H1 (cell line): Measurements from ENCODE around the gene CD72. TPM values are rescaled to one million over a fixed set of nuclear protein-coding genes. Genes with fewer than 3 reads are reported as not detected.

Experiments
- ASH2L ChIP-seq: fragments of 200-600, 300-600 bp; sonication (generic); IDR thresholded peaks from one replicate; pipeline ENCODE4 v1.7.1; 2017; ENCODE audit warnings: low read length
- BACH1 ChIP-seq: IDR thresholded peaks from 2 replicates; pipeline ENCODE4 v1.6.1; 2012; ENCODE audit warnings: low read length, improper control_type of control experiment
- BCL11A ChIP-seq, 2 experiments: IDR thresholded peaks; one replicate each; pipeline ENCODE4 v1.6.1; 2011; ENCODE audit warnings: low read depth in 2 of 2, low read length in 2 of 2, mild to moderate bottlenecking in 2 of 2
- CBX8 ChIP-seq: fragments of 300-800, 300-1000 bp; sonication (generic); IDR thresholded peaks from 2 replicates; pipeline ENCODE4 v1.7.1; 2016; ENCODE audit warnings: low read depth, low read length, borderline replicate concordance
- CHD1 ChIP-seq: IDR thresholded peaks from 2 replicates; pipeline ENCODE4 v1.6.1; 2012; ENCODE audit warnings: low read depth, low read length, improper control_type of control experiment
- CTBP2 ChIP-seq: IDR thresholded peaks from 2 replicates; pipeline ENCODE4 v1.7.0; 2011; ENCODE audit warnings: borderline replicate concordance, mild to moderate bottlenecking, moderate library complexity, mixed read lengths, low read length; ENCODE audit not compliant: insufficient read depth, insufficient read length
- E2F6 ChIP-seq: IDR thresholded peaks from 2 replicates; pipeline ENCODE4 v1.6.1; 2012; ENCODE audit warnings: inconsistent platforms
- GTF2F1 ChIP-seq: IDR thresholded peaks from 2 replicates; pipeline ENCODE4 v1.6.1; 2012; ENCODE audit warnings: low read depth, low read length, improper control_type of control experiment, borderline replicate concordance
- JUND ChIP-seq: IDR thresholded peaks from 2 replicates; pipeline ENCODE4 v1.6.1; 2011; ENCODE audit warnings: mild to moderate bottlenecking, improper control_type of control experiment, low read length
- MAX ChIP-seq: IDR thresholded peaks from 2 replicates; pipeline ENCODE4 v1.6.1; 2012; ENCODE audit warnings: inconsistent platforms
- NANOG ChIP-seq: IDR thresholded peaks from 2 replicates; pipeline ENCODE4 v1.6.1; 2011; ENCODE audit warnings: low read length, low read depth, mild to moderate bottlenecking, inconsistent platforms; ENCODE audit not compliant: insufficient read depth, poor library complexity, severe bottlenecking
- NRF1 ChIP-seq: IDR thresholded peaks from 2 replicates; pipeline ENCODE4 v1.6.1; 2011; ENCODE audit warnings: mild to moderate bottlenecking, low read depth, low read length, improper control_type of control experiment
- POLR2A ChIP-seq, 2 experiments: IDR thresholded peaks; 1 replicate in 1 of 2; 2 replicates in 1 of 2; pipeline ENCODE4 v1.6.1; 2011; ENCODE audit warnings: low read depth in 2 of 2, low read length in 2 of 2, mild to moderate bottlenecking in 2 of 2; ENCODE audit errors: control extremely low read depth in 1 of 2
- POU5F1 ChIP-seq: IDR thresholded peaks from 2 replicates; pipeline ENCODE4 v1.6.1; 2011; ENCODE audit warnings: low read depth, mild to moderate bottlenecking, low read length, moderate library complexity
- RAD21 ChIP-seq, 2 experiments: IDR thresholded peaks in 1 of 2; conservative IDR thresholded peaks in 1 of 2; 2 replicates each; pipeline ENCODE4 v1.6.1; 2011; ENCODE audit warnings: low read depth in 2 of 2, low read length in 2 of 2, improper control_type of control experiment in 1 of 2, inconsistent platforms in 1 of 2, mild to moderate bottlenecking in 1 of 2, moderate library complexity in 1 of 2
- RBBP5 ChIP-seq: IDR thresholded peaks from 2 replicates; pipeline ENCODE4 v1.7.1; 2012; ENCODE audit warnings: low read depth, mild to moderate bottlenecking, inconsistent platforms, low read length, moderate library complexity, borderline replicate concordance
- RNF2 ChIP-seq: fragments of 200-900, 300-1000 bp; sonication (generic); IDR thresholded peaks from 2 replicates; pipeline ENCODE4 v1.7.1; 2016; ENCODE audit warnings: borderline replicate concordance, low read depth, mild to moderate bottlenecking, antibody characterized with exemption, low read length; ENCODE audit not compliant: poor library complexity, severe bottlenecking; ENCODE audit errors: missing control alignments
- SIN3A ChIP-seq, 2 experiments: IDR thresholded peaks in 1 of 2; conservative IDR thresholded peaks in 1 of 2; 2 replicates each; pipeline ENCODE4 v1.6.1; 2011 to 2012; ENCODE audit warnings: low read length in 2 of 2, improper control_type of control experiment in 1 of 2, low read depth in 1 of 2, mild to moderate bottlenecking in 1 of 2
- SP1 ChIP-seq: IDR thresholded peaks from 2 replicates; pipeline ENCODE4 v1.6.1; 2011; ENCODE audit warnings: low read depth, low read length
- SP2 ChIP-seq: IDR thresholded peaks from 2 replicates; pipeline ENCODE4 v1.6.1; 2012; ENCODE audit warnings: mild to moderate bottlenecking, low read length, inconsistent platforms
- TEAD4 ChIP-seq: IDR thresholded peaks from 2 replicates; pipeline ENCODE4 v1.6.1; 2012; ENCODE audit warnings: low read depth, low read length, inconsistent platforms, mixed read lengths
- polyA plus RNA-seq, 7 experiments: library from polyadenylated mRNA; depleted of rRNA in 3 of 7; stranded (reverse) in 5 of 7; unstranded in 2 of 7; fragments of >200 nt in 5 of 7; fragments of 200-250 nt in 2 of 7; gene quantifications; 1 replicate in 5 of 7; 2 replicates in 1 of 7; 4 replicates in 1 of 7; pipeline versions ENCODE4 v1.2.1 to v1.2.3, GENCODE V29; 2011 to 2013; ENCODE audit warnings: missing spikeins in 2 of 7, mixed read lengths in 2 of 7
- total RNA-seq: library from RNA; stranded (reverse); fragmentation: NEBNext Ultra II Directional; extraction: Animal tissue kit (Norgen Biotek cat#: 25700); gene quantifications from 2 replicates; pipeline ENCODE4 v1.2.1, GENCODE V29; 2021

The CD72 gene
- total and polyA plus RNA-seq, 2 of the 8 experiments (the other 6 are each of a cell fraction or from before 2014, with no cell fraction given): 4.0 to 4.5 TPM

- TF ChIP-seq SP1 (peak; percentile 43; the same call in 1 of the 2 replicates), GTF2F1 (0 out of 2 replicates have a peak, but pooled peaks have one; percentile 37), POU5F1 (no peak), POLR2A (IDR thresholded peaks at IDR 0.05; ENCODE audit: control extremely low read depth in 1 of 2, low read depth in 2 of 2, low read length in 2 of 2) (peak in 1 of 2 experiments; percentile 60; a peak in 2 of 3 replicates), CTBP2 (no peak), JUND (no peak; the same call in 1 of the 2 replicates), ASH2L (peak; percentile 37), RNF2 (no peak), BCL11A (IDR thresholded peaks at IDR 0.05; ENCODE audit: low read depth in 2 of 2, low read length in 2 of 2) (no peak), TEAD4 (no peak), E2F6 (peak; percentile 87), CHD1 (no peak), SP2 (no peak), NRF1 (peak; percentile 67), SIN3A (conservative IDR thresholded peaks at IDR 0.05 in 1 of 2, IDR thresholded peaks at IDR 0.05 in 1 of 2; ENCODE audit: low read depth in 1 of 2, low read length in 2 of 2) (peak in 1 of 2 experiments; percentile 43; a peak in 1 of 4 replicates), BACH1 (peak; percentile 60), RBBP5 (peak; percentile 34; the same call in 1 of the 2 replicates), NANOG (peak; percentile 39), MAX (peak; percentile 83), RAD21 (IDR thresholded peaks at IDR 0.05 in 1 of 2, conservative IDR thresholded peaks at IDR 0.05 in 1 of 2; ENCODE audit: low read depth in 2 of 2, low read length in 2 of 2) (peak; percentile 55 to 70), CBX8 (no peak)
Observed at GRCh38 chr9:35603986-35604577, 14.1 kb downstream of the CD72 start (continued).
